GM18517 (cell line): Measurements from ENCODE around the gene GPC6.
"Not testable (repeated sequence)": the region's sequence is repeated elsewhere in the genome, so short reads cannot be mapped to it uniquely, and the experiment has no call there.

ENCODE experiments used
- ATAC-seq: cut with Tn5 transposase; IDR thresholded peaks from one replicate; pipeline ENCODE4 v1.9.1; 2021; ENCODE audit warnings: mild to moderate bottlenecking, moderate library complexity; ENCODE audit not compliant: unreplicated experiment

Gene GPC6

GRCh38 chr13:93496117-93496516 is 269.5 kb downstream of the GPC6 start:
- not testable (repeated sequence) for ATAC-seq

DNA sequence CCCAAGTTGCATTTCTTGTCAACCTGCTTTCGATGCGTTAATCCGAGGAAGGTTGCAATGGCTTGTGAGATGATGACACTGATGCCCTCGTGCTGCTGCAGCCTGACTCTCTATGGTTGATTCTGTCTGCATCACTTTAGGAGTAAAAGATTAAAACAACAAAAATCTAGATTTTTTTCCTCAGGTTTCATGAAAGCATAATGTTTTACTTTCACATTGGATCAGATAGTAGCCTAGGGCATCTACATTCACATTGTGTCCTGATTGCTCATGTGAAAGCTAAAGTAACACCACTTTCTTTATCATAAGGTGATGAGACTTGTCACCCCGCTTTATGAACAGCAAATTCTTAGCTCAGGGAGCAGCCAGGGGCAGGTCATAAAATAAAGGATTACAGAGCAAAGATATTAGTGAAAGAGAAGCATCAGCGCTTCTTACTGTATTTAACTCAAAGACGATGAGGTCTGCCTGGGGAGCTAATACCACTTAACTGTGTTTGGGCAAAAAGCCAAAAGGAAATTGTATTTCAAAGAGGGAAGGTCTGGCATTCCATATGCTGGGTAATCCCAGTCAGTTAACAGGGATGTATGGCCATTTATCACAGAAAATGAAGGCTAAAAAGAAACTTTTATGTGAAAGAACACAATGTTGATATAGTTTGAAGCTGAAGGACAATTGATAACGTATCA is 270.5 kb downstream of the GPC6 start:
- ATAC-seq: no peak

DNA sequence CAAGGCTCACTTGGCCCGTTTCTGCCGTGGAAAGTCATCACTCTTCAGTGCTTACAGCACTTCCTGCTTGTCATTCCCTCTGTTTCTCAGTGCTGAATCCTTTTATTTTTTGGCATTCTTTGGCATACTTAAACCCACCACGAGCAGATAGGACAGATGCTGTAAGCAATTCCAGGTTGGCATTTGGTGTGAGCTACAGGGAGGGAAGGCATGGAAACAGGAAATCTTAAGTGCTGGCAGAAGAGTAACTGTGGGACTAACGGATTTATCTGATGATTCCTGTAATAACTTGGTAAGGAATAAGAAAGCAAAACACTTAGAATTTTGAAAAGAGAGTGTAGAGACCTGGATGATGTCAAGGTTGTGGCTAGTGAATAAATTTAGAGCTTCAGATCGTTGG is 273.4 kb downstream of the GPC6 start:
- ATAC-seq: no peak

DNA sequence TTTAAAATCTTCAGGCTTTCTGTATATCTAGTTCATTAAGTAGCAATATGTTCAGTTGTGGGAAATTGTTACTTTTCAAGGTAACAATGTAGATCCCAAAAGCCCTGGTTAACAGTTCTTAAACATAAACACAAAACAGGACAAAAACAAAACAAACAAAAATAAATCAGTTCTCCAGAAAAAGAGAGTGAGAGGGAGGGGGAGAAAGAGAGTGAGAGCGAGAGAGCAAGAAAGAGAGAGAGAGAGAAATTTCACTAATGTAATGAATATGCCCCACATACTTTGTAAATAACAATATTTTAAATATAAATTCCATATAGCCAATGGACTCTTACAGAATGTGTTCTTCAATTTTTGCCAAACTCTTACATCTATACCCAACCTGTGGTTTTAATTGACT is 275.5 kb downstream of the GPC6 start:
- no peak for ATAC-seq

GRCh38 chr13:93502987-93503615 is 276.5 kb downstream of the GPC6 start:
- no peak for ATAC-seq

GRCh38 chr13:93505104-93505952 is 278.7 kb downstream of the GPC6 start:
- ATAC-seq: no peak

DNA sequence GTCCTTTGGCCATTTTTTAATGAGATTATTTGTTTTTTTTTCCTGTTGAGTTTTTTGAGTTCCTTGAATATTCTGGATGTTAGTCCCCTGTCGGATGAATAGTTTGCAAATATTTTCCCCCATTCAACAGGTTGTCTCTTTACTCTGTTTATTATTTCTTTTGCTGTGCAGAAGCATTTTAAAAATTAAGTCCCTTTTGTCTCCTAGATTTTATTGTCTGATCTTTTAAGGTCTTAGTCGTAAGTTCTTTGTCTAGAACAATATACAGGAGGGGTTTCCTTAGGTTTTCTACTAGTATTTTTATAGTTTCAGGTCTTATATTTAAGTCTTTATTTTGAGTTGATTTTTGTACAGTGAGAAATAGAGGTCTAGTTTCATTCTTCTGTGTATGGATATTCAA is 284.4 kb downstream of the GPC6 start:
- ATAC-seq: no peak

GRCh38 chr13:93515267-93515666 is 288.7 kb downstream of the GPC6 start:
- ATAC-seq: no peak

DNA sequence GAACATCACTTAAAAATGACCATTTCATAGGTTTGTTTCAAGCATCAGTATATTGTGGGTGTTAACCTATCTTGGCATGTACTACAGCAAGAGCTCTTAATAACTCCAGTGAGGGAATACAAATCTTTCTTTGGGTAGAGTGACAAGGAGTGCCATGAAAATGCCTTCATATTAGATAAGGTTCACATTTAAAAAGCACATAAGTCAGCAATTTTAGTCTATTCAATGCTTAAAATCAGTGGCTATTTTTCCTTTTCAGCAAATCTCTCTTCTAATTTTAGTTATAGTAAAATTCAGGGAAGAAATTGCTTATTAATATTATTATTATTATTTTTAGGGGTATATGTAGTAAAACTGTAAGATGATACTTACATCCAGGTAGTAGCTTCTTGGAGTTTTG is 291.1 kb downstream of the GPC6 start:
- ATAC-seq: no peak

GRCh38 chr13:93521307-93521706 is 294.7 kb downstream of the GPC6 start:
- no peak for ATAC-seq

GRCh38 chr13:93522501-93522900 is 295.9 kb downstream of the GPC6 start:
- ATAC-seq: no peak

GRCh38 chr13:93525087-93525486 is 298.5 kb downstream of the GPC6 start:
- no peak for ATAC-seq

- no peak for ATAC-seq
Observed at GRCh38 chr13:93527748-93528297, 301.2 kb downstream of the GPC6 start.

DNA sequence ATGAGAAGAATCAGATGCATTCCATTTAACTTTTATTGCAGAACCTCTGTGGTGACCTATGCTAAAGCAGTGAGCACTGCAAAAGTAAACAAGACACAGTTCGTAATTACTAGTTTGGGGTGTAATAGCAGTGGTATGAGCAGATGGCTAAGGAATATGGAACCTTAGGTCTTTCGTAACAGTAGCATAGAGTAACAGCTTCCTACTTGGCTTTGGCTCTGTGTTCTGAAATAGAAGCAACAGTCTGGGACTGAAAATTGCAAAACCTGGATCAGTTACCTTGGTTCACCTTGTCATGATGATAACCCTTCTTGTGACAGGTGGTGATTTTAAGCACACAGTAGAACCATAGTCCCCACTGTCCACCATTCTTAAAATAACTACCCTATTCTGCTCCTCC is 303.4 kb downstream of the GPC6 start:
- ATAC-seq: no peak

- ATAC-seq: no peak
Observed at GRCh38 chr13:93534181-93534700, 307.6 kb downstream of the GPC6 start.

DNA sequence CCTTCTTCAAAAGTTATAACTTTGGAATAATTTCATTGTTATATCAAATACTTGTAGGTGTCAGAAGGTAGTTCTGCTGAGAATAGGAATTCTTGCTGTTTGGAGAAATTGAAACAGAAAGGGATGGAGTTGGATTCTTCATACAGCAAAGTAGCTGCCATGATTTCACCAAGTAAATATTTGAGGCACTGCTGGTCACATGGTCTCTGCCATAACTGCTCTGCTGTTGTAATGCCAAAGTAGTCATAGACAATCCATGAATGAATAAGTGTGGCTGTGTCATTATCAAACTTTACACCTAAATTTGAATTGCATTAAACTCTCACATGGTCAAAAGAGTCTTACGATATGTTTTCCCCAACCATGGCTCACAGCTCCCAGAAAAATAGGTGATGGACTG is 308.6 kb downstream of the GPC6 start:
- no peak for ATAC-seq

DNA sequence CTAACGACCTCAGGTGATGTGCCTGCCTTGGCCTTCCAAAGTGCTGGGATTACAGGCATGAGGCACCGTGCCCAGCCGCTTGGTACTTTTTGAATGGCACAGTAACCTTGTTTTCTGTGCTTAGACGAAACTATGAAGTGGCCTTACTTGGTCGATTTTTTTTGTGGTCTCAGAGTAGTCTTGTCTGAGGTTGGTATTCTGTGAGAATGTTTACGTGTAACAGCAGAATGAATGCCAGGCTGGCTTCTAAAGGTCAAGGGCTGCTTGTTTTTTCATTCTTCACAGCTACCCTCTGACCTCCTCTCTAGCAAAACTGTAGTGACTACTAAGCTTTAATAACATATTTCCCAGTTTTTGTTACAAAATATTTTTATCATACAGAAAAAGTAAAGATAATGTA is 313.3 kb downstream of the GPC6 start:
- ATAC-seq: no peak

DNA sequence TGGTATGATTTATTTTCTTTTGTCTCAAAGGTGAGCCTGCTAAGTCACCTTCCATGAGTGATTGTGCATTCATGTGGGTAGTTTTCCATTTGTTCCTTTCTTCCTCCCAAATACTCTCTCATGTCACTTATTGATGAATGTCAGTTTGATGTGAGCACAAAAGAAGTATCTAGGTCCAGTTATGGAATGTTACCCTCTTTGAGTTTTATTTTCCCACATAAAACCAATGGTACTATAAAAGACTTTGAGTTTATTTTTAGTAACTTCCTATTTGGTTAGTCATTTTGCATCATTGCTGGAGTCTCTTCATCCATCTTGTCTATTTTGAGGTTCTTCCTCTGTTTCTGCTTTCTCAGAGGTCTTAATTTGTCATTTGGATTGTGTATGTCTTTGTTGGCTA is 321.3 kb downstream of the GPC6 start:
- no peak for ATAC-seq

DNA sequence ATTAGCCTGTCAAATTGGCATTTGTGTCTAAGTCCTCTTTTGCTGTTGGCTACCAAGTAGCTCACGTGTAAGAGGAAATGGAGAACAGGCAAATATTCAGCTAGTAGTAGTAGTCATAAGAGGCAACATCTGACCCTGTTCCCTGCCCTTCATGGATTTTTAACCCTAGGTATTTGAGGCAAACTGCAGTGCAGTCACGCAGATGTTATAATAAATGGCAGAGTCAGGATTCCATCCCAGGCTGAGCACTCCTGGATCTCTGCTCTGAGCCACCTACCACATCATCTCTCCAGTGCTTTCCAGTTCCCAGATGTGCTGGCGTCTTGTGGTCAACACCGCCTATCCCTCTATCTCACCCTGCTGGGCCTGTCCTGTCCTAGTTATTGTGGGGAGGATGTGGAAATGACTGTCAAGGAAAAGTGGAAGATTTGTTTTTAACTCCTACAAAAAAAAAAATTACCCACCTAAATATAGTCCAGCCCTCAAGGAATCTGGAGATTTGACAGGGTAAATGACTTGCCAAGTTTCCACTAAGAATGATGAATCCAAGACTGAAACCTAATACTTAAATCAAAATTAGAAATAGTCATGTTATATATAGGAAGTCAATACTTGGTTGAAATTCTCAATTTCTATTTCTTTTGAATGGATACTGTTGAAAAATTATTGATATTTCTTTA is 322.9 kb downstream of the GPC6 start:
- ATAC-seq: no peak

DNA sequence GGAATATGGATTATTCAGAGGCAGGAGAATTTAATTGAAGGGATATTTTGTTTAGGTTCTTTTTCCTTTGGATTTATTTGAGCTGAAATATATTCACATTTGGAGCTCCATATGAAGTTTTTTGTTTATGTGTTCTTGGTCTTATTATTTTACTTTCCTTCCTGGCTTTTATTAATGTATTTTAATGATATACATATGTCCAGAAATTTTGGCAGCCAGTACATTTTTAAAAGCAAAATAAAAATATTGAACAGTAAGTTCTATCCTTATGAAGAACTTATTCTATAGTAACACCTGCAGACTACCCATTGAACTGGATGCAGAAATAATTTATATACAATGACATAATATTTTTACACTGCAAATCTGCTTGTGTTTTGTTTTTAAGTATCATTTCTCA is 323.6 kb downstream of the GPC6 start:
- no peak for ATAC-seq

DNA sequence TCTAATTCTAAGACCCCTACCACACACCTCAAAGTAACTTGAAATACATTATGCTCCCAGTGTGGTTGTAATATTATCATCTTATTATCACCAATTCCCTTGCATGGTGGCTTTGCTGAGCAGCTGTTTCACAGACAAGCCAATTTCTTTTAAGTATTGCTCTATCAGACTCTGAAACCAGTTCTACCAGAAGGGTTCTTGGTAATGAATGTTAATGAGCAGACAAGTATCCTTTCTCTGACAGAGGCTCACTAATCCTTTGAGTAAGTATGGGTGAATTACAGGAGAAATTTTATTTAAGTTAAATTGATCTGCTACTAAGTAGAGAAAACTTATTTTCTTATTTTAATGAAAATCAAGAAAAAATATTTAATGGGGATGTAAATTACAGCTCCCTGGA is 326.0 kb downstream of the GPC6 start:
- ATAC-seq: no peak
